Measurements from ENCODE around the gene UGP2.
A peak's percentile ranks its signal among the peaks of the same experiment; 100 is the strongest.
"Not testable (repeated sequence)": the region's sequence is repeated elsewhere in the genome, so short reads cannot be mapped to it uniquely, and the experiment has no call there.

Gene UGP2

GRCh38 chr2:63841254-63842022, at the start of gene UGP2:
TSS of gene UGP2 (plus strand) at chr2:63841896. CDS start at chr2:63842186, 290 bp downstream.
- DNase-seq = peak; percentile 89

- DNase-seq = peak; percentile 59
Measured at GRCh38 chr2:63792530-63792929, 49.2 kb upstream of the UGP2 start.

GRCh38 chr2:63796366-63796765, 45.3 kb upstream of the UGP2 start:
- no peak for DNase-seq

- DNase-seq = no peak
Measured at GRCh38 chr2:63796796-63797195, 44.9 kb upstream of the UGP2 start.

- DNase-seq = no peak
Measured at GRCh38 chr2:63801455-63801854, 40.2 kb upstream of the UGP2 start.

- no peak for DNase-seq
Measured at GRCh38 chr2:63805412-63805811, 36.3 kb upstream of the UGP2 start.

GRCh38 chr2:63808036-63808435, 33.7 kb upstream of the UGP2 start:
- DNase-seq = not testable (repeated sequence)

- not testable (repeated sequence) for DNase-seq
Measured at GRCh38 chr2:63808911-63809310, 32.8 kb upstream of the UGP2 start.

- DNase-seq = no peak
Measured at GRCh38 chr2:63811063-63811462, 30.6 kb upstream of the UGP2 start.

- DNase-seq = not testable (repeated sequence)
Measured at GRCh38 chr2:63811870-63812269, 29.8 kb upstream of the UGP2 start.

GRCh38 chr2:63814114-63814513, 27.6 kb upstream of the UGP2 start:
- DNase-seq = no peak

- DNase-seq = no peak
Measured at GRCh38 chr2:63817382-63817781, 24.3 kb upstream of the UGP2 start.

- no peak for DNase-seq
Measured at GRCh38 chr2:63818271-63818670, 23.4 kb upstream of the UGP2 start.

GRCh38 chr2:63819256-63819655, 22.4 kb upstream of the UGP2 start:
- no peak for DNase-seq

- DNase-seq = no peak
Measured at GRCh38 chr2:63819765-63820717, 21.7 kb upstream of the UGP2 start.

GRCh38 chr2:63820969-63821368, 20.7 kb upstream of the UGP2 start:
- no peak for DNase-seq

- no peak for DNase-seq
Measured at GRCh38 chr2:63821396-63821795, 20.3 kb upstream of the UGP2 start.

- DNase-seq = no peak
Measured at GRCh38 chr2:63822478-63822877, 19.2 kb upstream of the UGP2 start.

- no peak for DNase-seq
Measured at GRCh38 chr2:63827749-63828148, 13.9 kb upstream of the UGP2 start.

- no peak for DNase-seq
Measured at GRCh38 chr2:63831176-63831575, 10.5 kb upstream of the UGP2 start.

GRCh38 chr2:63834401-63834800, 7.3 kb upstream of the UGP2 start:
- no peak for DNase-seq

- DNase-seq = no peak
Measured at GRCh38 chr2:63837036-63837594, 4.6 kb upstream of the UGP2 start.

- no peak for DNase-seq
Measured at GRCh38 chr2:63840081-63840784, 1.5 kb upstream of the UGP2 start.

Measured in amniotic stem cell (primary cell).